Esophagus squamous epithelium (tissue), 4 donors: ENCODE results near the gene DDX19B.

ENCODE experiments used
- CTCF ChIP-seq, 6 experiments: fragments of 450-650 bp in 4 of 6; fragments of 200-600 bp in 2 of 6; sonication (generic) in 2 of 6; IDR thresholded peaks; one replicate each; pipeline ENCODE4 v1.5.1; 2016 to 2019; ENCODE audit warnings: antibody characterized with exemption in 6 of 6, mild to moderate bottlenecking in 4 of 6, moderate library complexity in 4 of 6
- POLR2A ChIP-seq, 4 donors: fragments of 450-650 bp; IDR thresholded peaks; one replicate each; pipeline ENCODE4 v1.6.1; 2017; ENCODE audit warnings: antibody characterized with exemption in 4 of 4, mild to moderate bottlenecking in 4 of 4, moderate library complexity in 3 of 4

- TF ChIP-seq CTCF (IDR thresholded peaks at IDR 0.05) (no peak), POLR2A (IDR thresholded peaks at IDR 0.05) (no peak)
These were observed 6.0 kb downstream of the DDX19B start for GRCh38 chr16:70304892-70305448.
